Measurements from ENCODE around the gene LEFTY1. TPM values are rescaled to one million over a fixed set of nuclear protein-coding genes. Genes with fewer than 3 reads are reported as not detected.

LEFTY1 gene
- total and polyA plus RNA-seq, 2 of the 13 experiments (the other 11 are each of a cell fraction or from before 2014, with no cell fraction given) = 0.29 to 0.79 TPM

GRCh38 chr1:225892307-225892706 is 3.4 kb upstream of the LEFTY1 start (continued):
- no peak for TF ChIP-seq ZNF687 (CRISPR knock-in tag; IDR thresholded peaks at IDR 0.05)
- no peak for TF ChIP-seq KLF11 (CRISPR knock-in tag; IDR thresholded peaks at IDR 0.05)
- TF ChIP-seq FOSL2 (CRISPR knock-in tag; IDR thresholded peaks at IDR 0.05) = no peak
- no peak for TF ChIP-seq ZNF510 (CRISPR knock-in tag; IDR thresholded peaks at IDR 0.05; ENCODE audit: low read depth)
- TF ChIP-seq FOXK1 (CRISPR knock-in tag; IDR thresholded peaks at IDR 0.05; ENCODE audit: borderline replicate concordance, low read depth) = no peak
- TF ChIP-seq AHR (CRISPR knock-in tag; IDR thresholded peaks at IDR 0.05) = no peak

- no TSS peak for BruUV-seq (replicated peaks)
- ChIA-PET POLR2A (interaction anchor here (2.1 to 3.7 kb wide), 2 partner anchors 10 to 33 kb away, joined by 7 to 28 read pairs; partner anchors contain the start of genes PYCR2 and TMEM63A), CTCF (ENCODE audit: low intra/inter-chr PET ratio, low total read pairs) (no interaction called here)
- ATAC-seq = peak; percentile 45
- intact Hi-C loops (cut with micrococcal nuclease; ENCODE audit: unreplicated experiment) (no loop called here), in situ Hi-C loops (cut with HindIII; ENCODE audit: extremely low pct_ligation_motif_present, low pct_unique_long_range_greater_than_20kb) (no loop called here)
- H3K27ac ChIP-seq (ENCODE audit: extremely low read length, insufficient read depth, low read length) = peak overlapping the region; percentile 68
- peak overlapping the region; percentile 45 for H3K9ac ChIP-seq (ENCODE audit: insufficient read depth, low read depth, low read length)
- H4K20me1 ChIP-seq (ENCODE audit: insufficient read depth, low read length) = no peaks in the 10 kb centered on the region
- no peaks in the 10 kb centered on the region for H3K36me3 ChIP-seq (replicated peaks in 1 of 2; ENCODE audit: control insufficient read depth in 1 of 2, insufficient read depth in 2 of 2, low read length in 2 of 2)
- WGBS (ENCODE audit: low lambda C conversion rate) = 2% methylated on average over 11 of the region's 14 CpGs
- H3K79me2 ChIP-seq (ENCODE audit: insufficient read depth, low read length) = no peaks in the 10 kb centered on the region
- H3K4me1 ChIP-seq (ENCODE audit: insufficient read depth, low read length) = peaks cover 62% of the 10 kb centered on the region
- H3K4me3 ChIP-seq (replicated peaks in 1 of 3; ENCODE audit: insufficient read depth in 1 of 3, low read depth in 2 of 3, low read length in 3 of 3) = peak overlapping the region in 2 of 3 experiments; percentile 29 to 76; a peak in 3 of 6 replicates
- DNase-seq (ENCODE audit: low spot score) = peak; percentile 91
- H2AFZ ChIP-seq (ENCODE audit: low read length) = no peak overlapping the region
- peak; percentile 36 for FAIRE-seq
- H3K9me3 ChIP-seq (ENCODE audit: low read length) = no peaks in the 10 kb centered on the region
- H3K27me3 ChIP-seq (ENCODE audit: control insufficient read depth in 1 of 2, insufficient read depth in 2 of 2, low read length in 2 of 2) = no peaks in the 10 kb centered on the region; a peak in 1 of 5 replicates
- H3K4me2 ChIP-seq (ENCODE audit: low read depth, low read length) = peak overlapping the region; percentile 83
- TF ChIP-seq PHF21A (CRISPR knock-in tag; IDR thresholded peaks at IDR 0.05) (peak; percentile 56), POGK (CRISPR knock-in tag; conservative IDR thresholded peaks at IDR 0.05) (0 out of 2 replicates have a peak, but pooled peaks have one; percentile 38), TBX2 (CRISPR knock-in tag; IDR thresholded peaks at IDR 0.05; ENCODE audit: borderline replicate concordance) (peak; percentile 42; the same call in 1 of the 2 replicates), ZNF615 (CRISPR knock-in tag; IDR thresholded peaks at IDR 0.05; ENCODE audit: borderline replicate concordance) (no peak), HNF4A (CRISPR knock-in tag; IDR thresholded peaks at IDR 0.05) (0 out of 2 replicates have a peak, but pooled peaks have one; percentile 6), ZNF788 (CRISPR knock-in tag; IDR thresholded peaks at IDR 0.05; ENCODE audit: borderline replicate concordance) (peak; percentile 24; the same call in 1 of the 2 replicates), HOXA7 (CRISPR knock-in tag; IDR thresholded peaks at IDR 0.05) (no peak), ZNF883 (CRISPR knock-in tag; IDR thresholded peaks at IDR 0.05; ENCODE audit: not compliant biosample characterization) (peak; percentile 57), ZNF121 (CRISPR knock-in tag; IDR thresholded peaks at IDR 0.05) (peak; percentile 88)
Observed at GRCh38 chr1:225891229-225891972, 2.5 kb upstream of the LEFTY1 start.
